Measurements from ENCODE around the gene DNPH1. TPM values are rescaled to one million over a fixed set of nuclear protein-coding genes. Genes with fewer than 3 reads are reported as not detected.

The DNPH1 gene
- total and polyA plus RNA-seq, 9 of the 15 experiments (the other 6 are each of a cell fraction or from before 2014, with no cell fraction given): 7.3 to 300 (median 68.7) TPM

- intact Hi-C loops (cut with micrococcal nuclease): loop anchor here (10.0 kb wide), 2 partner anchors 365 to 805 kb away; no protein-coding TSS in a partner anchor
- H3K9me1 ChIP-seq (ENCODE audit: control insufficient read depth, insufficient read depth, low read length): no peaks in the 10 kb centered on the region
- CTCF ChIA-PET (ENCODE audit: low intra/inter-chr PET ratio): no interaction called here
- TF ChIP-seq ZNF830 (CRISPR knock-in tag; IDR thresholded peaks at IDR 0.05) (no peak), CHD1 (IDR thresholded peaks at IDR 0.05; ENCODE audit: low read length) (no peak), EGR1 (conservative IDR thresholded peaks at IDR 0.05) (peak; percentile 38), HNRNPK (IDR thresholded peaks at IDR 0.05; ENCODE audit: low read depth, low read length, poor library complexity, severe bottlenecking) (no peak), MNT (conservative IDR thresholded peaks at IDR 0.05) (no peak), RREB1 (CRISPR knock-in tag; IDR thresholded peaks at IDR 0.05) (no peak), ZKSCAN3 (CRISPR knock-in tag; IDR thresholded peaks at IDR 0.05) (no peak), TEAD4 (IDR thresholded peaks at IDR 0.05; ENCODE audit: low read length) (no peak), TEAD4 (CRISPR knock-in tag; IDR thresholded peaks at IDR 0.05; ENCODE audit: borderline replicate concordance) (no peak), NFRKB (IDR thresholded peaks at IDR 0.05; ENCODE audit: low read depth) (no peak), MTF1 (CRISPR knock-in tag; IDR thresholded peaks at IDR 0.05; ENCODE audit: borderline replicate concordance) (no peak), BMI1 (IDR thresholded peaks at IDR 0.05; ENCODE audit: low read length) (no peak), ATF3 (IDR thresholded peaks at IDR 0.05) (no peak), ATF3 (CRISPR knock-in tag; conservative IDR thresholded peaks at IDR 0.05) (no peak), ZNF316 (IDR thresholded peaks at IDR 0.05) (no peak)
These were observed 40.2 kb upstream of the DNPH1 start for GRCh38 chr6:43269273-43270007.

More at GRCh38 chr6:43269273-43270007, 40.2 kb upstream of the DNPH1 start:
- Histone ChIP-seq H3K27ac (ENCODE audit: extremely low read depth, low read depth, low read length) (no peak overlapping the region), H3K9ac (ENCODE audit: insufficient read depth in 1 of 2, low read depth in 2 of 2, low read length in 2 of 2) (peak overlapping the region in 1 of 2 experiments; percentile 71; a peak in 2 of 4 replicates), H2AFZ (ENCODE audit: low read depth, low read length) (peak overlapping the region; percentile 86), H3K4me2 (ENCODE audit: insufficient read depth, low read length) (peak overlapping the region; percentile 51), H3K4me3 (no peak overlapping the region), H3K4me1 (replicated peaks in 1 of 2; ENCODE audit: control insufficient read depth in 2 of 2, insufficient read depth in 2 of 2, low read length in 2 of 2) (peaks cover 28 to 34% of the 10 kb centered on the region in 2 experiments), H3K36me3 (ENCODE audit: control insufficient read depth, insufficient read depth, low read length) (no peaks in the 10 kb centered on the region), H3K27me3 (ENCODE audit: control insufficient read depth in 2 of 2, insufficient read depth in 2 of 2, low read length in 2 of 2) (peaks cover 5 to 26% of the 10 kb centered on the region in 2 experiments), H3K9me3 (replicated peaks; ENCODE audit: control insufficient read depth, insufficient read depth, low read depth, low read length) (no peaks in the 10 kb centered on the region), H3K79me2 (ENCODE audit: control insufficient read depth, insufficient read depth, low read length) (no peaks in the 10 kb centered on the region), H4K20me1 (replicated peaks; ENCODE audit: control insufficient read depth, insufficient read depth, low read length) (0 out of 2 replicates have a peak, but pooled peaks cover 10% of the 10 kb centered on the region)
- BruUV-seq (replicated peaks): no TSS peak
- WGBS (ENCODE audit: insufficient coverage, low coverage, missing lambda C conversion rate): 19% methylated on average over 44 of the region's 44 CpGs
- DNase-seq (ENCODE audit: extremely low read depth in 1 of 4, low spot score in 3 of 4) (peak; percentile 66 to 92 (median 80)), ATAC-seq (peak; percentile 63), FAIRE-seq (no peak)
- POLR2A ChIA-PET: interaction anchor here (0.5 to 2.2 kb wide), 6 partner anchors 11 to 339 kb away, joined by 3 to 19 read pairs (median 4); partner anchors contain the start of gene SLC22A7
- in situ Hi-C loops (cut with MboI): loop anchor here (5.0 kb wide), 1 partner anchor 63 kb away; no protein-coding TSS in a partner anchor
